ENCODE measurements around the gene SPINK8.
"Not testable (repeated sequence)": the region's sequence is repeated elsewhere in the genome, so short reads cannot be mapped to it uniquely, and the experiment has no call there.

Gene SPINK8

GRCh38 chr3:48331706-48332435 lies 1.6 kb downstream of the SPINK8 start:
- DNase-seq (ENCODE audit: low spot score): not testable (repeated sequence)

DNA sequence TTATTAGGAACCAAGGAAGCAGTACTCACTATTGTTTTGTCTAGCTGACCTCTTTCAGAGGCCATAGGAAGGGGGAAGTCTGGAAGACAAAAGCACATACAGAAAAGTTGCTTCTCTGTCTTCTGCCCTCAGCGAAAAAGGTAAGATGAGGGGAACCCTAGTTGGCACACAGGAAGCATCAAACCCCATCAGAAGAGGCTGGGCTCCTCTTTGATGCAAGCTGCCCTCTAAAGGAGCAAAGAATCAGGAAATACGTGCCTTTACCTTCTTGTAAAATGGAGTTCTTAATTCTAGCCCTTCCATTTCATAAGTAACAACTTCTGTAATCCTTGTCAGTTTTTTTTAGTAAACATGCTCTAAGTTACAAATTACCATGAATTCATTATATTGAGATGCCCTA lies 12.5 kb downstream of the SPINK8 start:
- DNase-seq (ENCODE audit: low spot score): no peak

DNA sequence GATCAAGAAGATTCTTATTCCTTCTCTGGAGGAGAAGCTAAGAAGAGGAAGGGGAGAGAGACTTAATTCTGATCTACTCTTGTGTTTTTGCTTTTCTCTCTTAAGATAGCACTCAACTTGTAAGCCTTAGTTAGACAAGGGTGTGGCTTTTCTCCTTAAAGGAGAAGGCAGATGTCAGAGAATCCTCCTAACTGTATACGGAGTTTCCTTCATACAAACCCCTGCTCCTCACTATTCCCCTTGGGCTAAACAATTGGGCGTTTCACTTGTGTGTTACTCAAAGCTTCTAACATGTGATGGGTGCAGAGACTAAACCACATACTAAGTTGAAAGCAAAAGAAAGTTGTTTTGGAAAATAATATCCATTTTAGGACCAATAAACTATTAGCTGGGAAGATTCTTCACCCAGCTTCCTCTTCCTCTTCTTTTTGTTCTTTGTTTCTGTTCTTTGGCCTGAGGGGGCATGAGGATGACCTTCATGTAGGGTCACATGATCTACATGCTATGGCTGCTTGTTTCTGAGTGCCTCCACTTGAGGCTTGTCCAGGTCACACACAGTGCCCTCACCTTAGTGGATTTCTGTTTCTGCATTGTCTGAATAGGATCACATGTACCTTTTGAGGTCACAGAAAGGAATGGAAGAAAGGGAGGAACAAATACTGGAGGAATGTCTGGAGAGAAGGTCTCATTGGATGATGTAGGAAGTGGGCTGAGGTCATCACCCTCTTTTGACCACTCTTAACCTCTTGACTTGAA lies 14.6 kb downstream of the SPINK8 start:
- no peak for DNase-seq (ENCODE audit: low spot score)

GRCh38 chr3:48314542-48314941 lies 18.9 kb downstream of the SPINK8 start:
- DNase-seq (ENCODE audit: low spot score): no peak

GRCh38 chr3:48306860-48307530 lies 26.5 kb downstream of the SPINK8 start:
- no peak for DNase-seq (ENCODE audit: low spot score)

DNA sequence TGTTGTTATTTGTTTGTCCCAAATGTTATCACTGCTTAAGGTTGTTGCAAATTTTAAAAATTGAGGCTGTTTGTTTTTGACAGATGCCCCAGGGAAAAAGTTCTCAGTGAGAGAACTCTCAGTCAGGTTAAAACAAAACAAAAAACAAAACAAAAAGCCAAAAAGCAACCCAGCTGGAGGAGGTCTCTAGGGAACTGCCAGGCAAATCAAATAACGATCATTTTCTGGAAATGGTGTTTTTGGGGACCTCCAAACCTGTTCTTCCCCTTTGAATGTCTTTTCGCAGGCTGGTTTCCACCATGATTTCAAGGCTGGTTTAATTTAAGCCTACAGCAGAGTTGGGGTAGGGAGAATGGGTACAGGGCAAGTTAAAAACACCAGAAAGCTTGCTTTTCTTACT lies 27.2 kb downstream of the SPINK8 start:
- DNase-seq (ENCODE audit: low spot score): no peak

DNA sequence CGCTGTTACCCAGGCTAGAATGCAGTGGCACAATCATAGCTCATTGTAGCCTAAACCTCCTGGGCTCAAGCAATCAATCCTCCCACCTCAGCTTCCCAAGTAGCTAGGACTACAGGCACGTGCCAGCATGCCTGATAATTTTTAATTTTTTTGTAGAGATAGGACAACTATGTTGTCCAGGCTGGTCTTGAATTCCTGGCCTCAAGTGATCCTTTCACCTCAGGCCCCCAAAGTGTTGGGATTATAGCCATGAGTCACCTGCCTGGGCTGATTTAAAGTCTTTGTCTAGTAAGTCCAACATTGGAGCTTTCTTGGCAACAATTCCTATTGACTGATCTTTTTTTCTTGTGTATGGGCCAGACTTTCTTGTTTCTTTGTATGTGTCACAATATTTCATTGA lies 28.1 kb downstream of the SPINK8 start:
- no peak for DNase-seq (ENCODE audit: low spot score)

DNA sequence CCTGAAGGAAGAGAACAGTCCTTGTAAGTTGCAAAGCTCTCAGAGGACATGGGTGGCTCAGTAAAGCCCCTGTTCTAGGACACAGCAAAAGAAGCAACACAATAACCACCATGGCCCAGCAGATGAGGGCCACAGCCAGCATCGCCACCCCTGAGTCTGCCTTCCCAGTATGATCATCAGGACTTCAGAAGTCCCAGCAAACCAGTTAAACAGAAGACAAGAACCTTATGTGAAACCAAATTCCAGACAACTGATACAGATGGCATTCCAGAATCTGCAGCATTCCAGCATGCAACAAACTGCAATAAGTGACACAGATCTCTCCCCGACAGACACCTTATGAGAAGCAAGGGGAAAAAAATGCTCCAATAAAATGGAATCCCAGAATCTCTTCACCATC lies 30.4 kb downstream of the SPINK8 start:
- no peak for DNase-seq (ENCODE audit: low spot score)

DNA sequence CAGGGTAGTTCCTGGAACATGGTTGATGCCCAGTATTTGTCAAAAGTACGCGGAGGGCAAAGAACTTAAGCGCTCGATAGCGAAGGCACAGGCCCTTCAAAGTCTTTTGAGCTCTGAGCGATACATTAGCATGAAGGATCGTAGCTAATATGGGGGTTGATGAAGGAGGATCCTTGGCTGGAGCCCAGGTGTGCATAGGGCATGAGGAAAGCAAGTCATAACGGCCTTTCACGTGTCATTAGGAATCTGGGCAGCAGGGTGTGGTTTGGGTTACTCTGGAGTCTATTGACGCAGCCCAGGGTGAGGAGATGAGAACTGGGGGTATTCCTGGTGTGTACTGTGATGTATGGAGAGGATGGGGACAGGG lies 31.7 kb downstream of the SPINK8 start:
- DNase-seq (ENCODE audit: low spot score): peak; percentile 65

GRCh38 chr3:48301020-48301799 lies 32.3 kb downstream of the SPINK8 start, which contains the start of gene NME6:
Gene NME6, minus strand, starts transcription at chr3:48301367.
- DNase-seq (ENCODE audit: low spot score): peak; percentile 94

DNA sequence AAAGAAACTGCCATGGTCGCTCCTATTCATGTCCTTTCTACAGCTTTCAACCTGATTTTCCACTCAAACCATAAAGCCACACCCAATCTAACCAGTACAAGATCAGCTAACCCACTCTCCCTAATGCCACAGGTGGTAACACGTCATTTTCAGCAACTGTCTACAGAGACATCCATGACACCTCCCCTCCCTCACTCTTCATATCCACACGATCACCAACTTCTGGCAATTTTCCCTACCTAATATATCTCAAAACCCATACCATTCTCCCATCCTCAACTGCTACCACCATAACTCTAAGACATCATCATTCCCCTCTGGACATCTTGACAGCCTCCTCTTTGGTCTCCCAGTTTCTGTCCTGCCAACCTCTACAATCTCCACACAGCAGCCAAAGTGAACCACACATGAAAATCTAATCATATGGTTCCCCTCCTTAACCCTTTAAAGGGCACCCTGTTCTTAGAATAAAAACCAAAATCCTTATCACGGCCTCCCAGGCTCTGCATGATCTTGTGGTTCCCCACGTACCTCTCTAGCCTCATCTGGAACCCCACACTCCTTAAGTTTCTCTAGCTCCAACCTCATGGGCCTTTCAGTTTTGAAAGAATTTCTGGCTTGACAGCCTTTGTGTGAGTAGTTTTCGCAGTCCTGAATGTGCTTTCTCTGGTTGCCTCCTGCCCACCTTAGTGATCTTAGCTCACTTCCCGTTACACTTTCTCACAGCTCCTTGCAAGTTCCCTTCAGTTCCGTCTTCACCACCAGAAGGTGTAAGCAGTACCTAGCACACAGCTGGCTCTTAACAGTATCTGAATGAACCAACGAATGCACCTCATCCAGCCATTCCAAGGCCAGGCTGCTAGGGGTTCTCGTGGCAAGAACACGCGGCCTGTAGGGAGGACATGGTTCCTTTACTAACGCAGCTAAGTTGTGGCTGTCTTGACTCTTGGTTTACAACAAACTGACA lies 33.4 kb downstream of the SPINK8 start:
- DNase-seq (ENCODE audit: low spot score): no peak

GRCh38 chr3:48297111-48297810 lies 36.2 kb downstream of the SPINK8 start:
- DNase-seq (ENCODE audit: low spot score): no peak

DNA sequence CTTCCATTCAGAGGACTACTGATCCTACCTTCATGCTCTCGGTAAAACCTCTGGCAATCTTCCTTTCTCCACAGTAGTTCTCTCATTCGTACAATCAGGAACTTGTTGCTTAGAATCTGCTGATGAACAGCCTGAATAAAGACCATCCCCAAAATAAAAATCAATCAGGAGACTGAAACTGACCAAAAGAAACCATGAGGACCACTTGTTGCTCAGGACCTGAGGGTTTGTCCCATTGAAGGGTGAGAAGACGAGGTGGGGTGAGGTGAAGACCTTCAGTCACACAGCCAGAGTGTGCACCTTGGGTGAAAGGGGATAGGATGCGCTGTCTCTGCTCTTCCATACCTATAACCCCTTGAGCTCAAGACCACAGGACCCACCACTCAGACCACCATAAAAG lies 36.8 kb downstream of the SPINK8 start:
- no peak for DNase-seq (ENCODE audit: low spot score)

DNA sequence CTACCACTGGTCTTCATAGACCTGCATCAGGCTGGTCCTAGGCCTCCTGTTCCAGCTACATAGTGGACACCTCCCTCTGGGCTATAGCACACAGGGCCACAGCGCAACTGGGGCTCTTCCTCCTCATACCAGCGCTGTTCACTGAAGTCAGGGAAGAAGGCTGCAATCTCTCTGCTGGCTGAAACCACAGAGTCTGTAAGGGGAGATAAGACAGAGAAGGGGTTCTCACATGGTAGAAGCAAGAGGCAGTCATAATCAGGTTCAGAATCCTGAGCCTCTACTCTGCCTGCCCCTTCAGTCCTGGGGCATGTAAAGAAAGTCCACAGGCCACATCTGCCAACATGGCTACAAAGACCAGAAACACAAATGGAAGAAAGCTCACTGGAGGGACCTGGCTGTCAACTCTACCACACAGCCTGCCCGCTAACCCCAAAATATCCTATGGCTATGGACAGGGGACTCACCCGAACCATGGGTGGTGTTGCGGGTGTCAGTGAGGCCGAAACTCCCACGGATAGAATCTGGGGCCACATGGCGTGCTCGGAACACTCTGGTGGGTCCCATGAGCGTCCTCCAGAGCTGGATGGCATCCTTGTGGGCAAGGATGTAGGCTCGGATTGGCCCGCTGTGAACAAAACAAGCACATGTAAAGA lies 38.7 kb downstream of the SPINK8 start:
- DNase-seq (ENCODE audit: low spot score): no peak

- DNase-seq (ENCODE audit: low spot score): no peak
Measured at GRCh38 chr3:48289659-48290058, 43.8 kb downstream of the SPINK8 start.

- no peak for DNase-seq (ENCODE audit: low spot score)
Measured at GRCh38 chr3:48287034-48287433, 46.4 kb downstream of the SPINK8 start.

DNA sequence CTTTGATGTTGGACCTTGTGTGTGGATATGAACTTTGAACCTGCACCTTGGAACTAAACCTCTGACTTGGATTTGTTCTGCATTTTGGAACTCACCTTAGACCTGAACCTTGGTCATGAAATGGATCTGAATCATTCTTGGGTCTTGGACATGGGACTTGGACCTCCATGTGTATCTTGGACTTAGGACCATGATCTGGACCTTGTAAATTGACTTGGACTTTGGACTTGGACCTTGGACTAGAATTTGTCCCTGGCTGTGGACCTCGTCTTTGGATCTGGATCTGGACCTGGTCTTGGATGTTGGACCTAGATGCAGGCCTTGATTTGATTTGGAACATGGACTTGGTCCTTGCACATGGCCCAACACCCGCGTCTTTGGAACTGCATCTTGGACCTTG lies 47.2 kb downstream of the SPINK8 start:
- DNase-seq (ENCODE audit: low spot score): no peak

GRCh38 chr3:48285675-48286074 lies 47.8 kb downstream of the SPINK8 start:
- no peak for DNase-seq (ENCODE audit: low spot score)

DNA sequence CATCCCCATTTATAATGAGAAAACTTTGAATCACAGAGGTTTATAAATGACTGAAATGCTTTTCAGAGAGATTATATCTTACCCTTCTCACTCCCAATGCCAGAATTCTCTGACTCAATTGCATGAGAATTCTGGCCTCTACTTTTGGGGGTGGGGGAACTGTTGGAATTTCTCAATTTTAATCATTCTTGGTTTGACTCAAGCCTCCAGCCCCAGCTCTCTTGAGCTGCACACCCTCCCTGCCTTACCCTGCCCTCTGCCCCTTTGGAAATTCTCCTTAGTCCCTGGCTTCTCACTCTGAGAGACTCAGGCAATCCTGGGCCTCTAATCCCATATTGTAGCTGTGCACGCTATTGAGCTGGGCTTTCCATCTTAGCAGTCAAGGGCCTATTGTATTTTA lies 48.3 kb downstream of the SPINK8 start:
- DNase-seq (ENCODE audit: low spot score): no peak

DNA sequence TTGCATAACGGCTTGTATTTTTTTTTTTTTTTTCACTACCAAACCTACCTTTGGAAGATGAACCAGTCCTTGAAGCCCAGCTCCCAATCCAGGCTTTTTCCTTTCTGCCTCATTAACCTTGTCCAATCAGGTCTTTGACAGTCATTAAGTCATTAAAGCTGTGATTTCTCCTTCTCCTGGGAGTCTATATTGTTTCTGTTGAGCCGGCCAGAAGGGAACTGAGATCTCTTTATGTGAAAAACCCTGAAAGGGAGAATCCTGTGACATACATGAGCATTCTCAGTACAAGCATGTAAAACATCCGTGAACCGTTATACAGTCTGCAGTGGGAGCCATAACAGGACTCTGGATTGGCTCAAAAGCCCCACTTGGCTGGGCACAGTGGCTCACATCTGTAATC lies 52.6 kb downstream of the SPINK8 start:
- no peak for DNase-seq (ENCODE audit: low spot score)

Measured in LoVo (cell line).